Duodenal mucosa (tissue), 2 donors: ENCODE results near the gene ICAM3.
A peak's percentile ranks its signal among the peaks of the same experiment; 100 is the strongest.
"Not testable (repeated sequence)": the region's sequence is repeated elsewhere in the genome, so short reads cannot be mapped to it uniquely, and the experiment has no call there.

Experiments used
- H3K27ac ChIP-seq: one replicate; pipeline ENCODE4 v1.7.0; 2013; ENCODE audit warnings: low read depth, low read length
- H3K27me3 ChIP-seq, 2 donors: one replicate each; pipeline ENCODE4 v1.7.0; 2013; ENCODE audit warnings: low read length in 2 of 2, control low read depth in 1 of 2; ENCODE audit not compliant: insufficient read depth in 2 of 2, control insufficient read depth in 1 of 2
- H3K36me3 ChIP-seq, 2 donors: one replicate each; pipeline ENCODE4 v1.7.0; 2013; ENCODE audit warnings: low read length in 2 of 2, control low read depth in 1 of 2; ENCODE audit not compliant: insufficient read depth in 2 of 2, control insufficient read depth in 1 of 2
- H3K4me1 ChIP-seq, 2 donors: one replicate each; pipeline ENCODE4 v1.7.0; 2013; ENCODE audit warnings: low read length in 2 of 2, control low read depth in 1 of 2; ENCODE audit not compliant: insufficient read depth in 2 of 2, control insufficient read depth in 1 of 2
- H3K4me3 ChIP-seq, 2 donors: one replicate each; pipeline ENCODE4 v1.7.0; 2013; ENCODE audit warnings: low read length in 2 of 2, low read depth in 1 of 2
- H3K9ac ChIP-seq, 2 donors: one replicate each; pipeline ENCODE4 v1.7.0; 2013; ENCODE audit warnings: low read length in 2 of 2, low read depth in 1 of 2
- H3K9me3 ChIP-seq, 2 donors: one replicate each; pipeline ENCODE4 v1.7.0; 2013; ENCODE audit warnings: low read length in 2 of 2, control low read depth in 1 of 2; ENCODE audit not compliant: control insufficient read depth in 1 of 2

ICAM3 gene

GRCh38 chr19:10352764-10353671, 13.6 kb upstream of the ICAM3 start:
- H3K27ac ChIP-seq: peak overlapping the region; percentile 42
- H3K4me1 ChIP-seq: no peaks in the 10 kb centered on the region
- no peaks in the 10 kb centered on the region for H3K27me3 ChIP-seq
- H3K9me3 ChIP-seq: no peaks in the 10 kb centered on the region
- H3K4me3 ChIP-seq: no peak overlapping the region
- H3K9ac ChIP-seq: no peak overlapping the region
- H3K36me3 ChIP-seq: peaks cover 14 to 50% of the 10 kb centered on the region in 2 donors

- no peak overlapping the region for H3K4me3 ChIP-seq
- no peaks in the 10 kb centered on the region for H3K9me3 ChIP-seq
- no peaks in the 10 kb centered on the region for H3K27me3 ChIP-seq
- H3K27ac ChIP-seq: no peak overlapping the region
- H3K4me1 ChIP-seq: no peaks in the 10 kb centered on the region
- peaks cover 0 to 8% of the 10 kb centered on the region in 2 donors for H3K36me3 ChIP-seq
- no peak overlapping the region for H3K9ac ChIP-seq
Measured at GRCh38 chr19:10346509-10346908, 7.1 kb upstream of the ICAM3 start.

- H3K4me3 ChIP-seq: no peak overlapping the region
- no peaks in the 10 kb centered on the region for H3K4me1 ChIP-seq
- no peak overlapping the region for H3K27ac ChIP-seq
- H3K9me3 ChIP-seq: no peaks in the 10 kb centered on the region
- H3K9ac ChIP-seq: no peak overlapping the region
- no peaks in the 10 kb centered on the region for H3K36me3 ChIP-seq
- H3K27me3 ChIP-seq: no peaks in the 10 kb centered on the region
Measured at GRCh38 chr19:10344780-10345179, 5.4 kb upstream of the ICAM3 start.

- Histone ChIP-seq H3K4me3 (no peak overlapping the region), H3K27ac (no peak overlapping the region), H3K27me3 (no peaks in the 10 kb centered on the region), H3K9me3 (no peaks in the 10 kb centered on the region), H3K36me3 (no peaks in the 10 kb centered on the region), H3K4me1 (peaks cover 0 to 4% of the 10 kb centered on the region in 2 donors), H3K9ac (no peak overlapping the region)
Measured at GRCh38 chr19:10343495-10343894, 4.1 kb upstream of the ICAM3 start.

- peaks cover 0 to 8% of the 10 kb centered on the region in 2 donors for H3K4me1 ChIP-seq
- H3K27ac ChIP-seq: no peak overlapping the region
- H3K27me3 ChIP-seq: no peaks in the 10 kb centered on the region
- H3K9me3 ChIP-seq: no peaks in the 10 kb centered on the region
- no peaks in the 10 kb centered on the region for H3K36me3 ChIP-seq
- H3K4me3 ChIP-seq: peak overlapping the region in 1 of 2 donors; percentile 60
- no peak overlapping the region for H3K9ac ChIP-seq
Measured at GRCh38 chr19:10339977-10340376, 553 bp upstream of the ICAM3 start.

- Histone ChIP-seq H3K27ac (no peak overlapping the region), H3K36me3 (no peaks in the 10 kb centered on the region), H3K27me3 (no peaks in the 10 kb centered on the region), H3K4me1 (peaks cover 6 to 16% of the 10 kb centered on the region in 2 donors), H3K9me3 (no peaks in the 10 kb centered on the region), H3K4me3 (peak overlapping the region; percentile 60 to 66), H3K9ac (peak overlapping the region; percentile 55 to 63)
Measured at GRCh38 chr19:10338940-10339339, 484 bp downstream of the ICAM3 start.

DNA sequence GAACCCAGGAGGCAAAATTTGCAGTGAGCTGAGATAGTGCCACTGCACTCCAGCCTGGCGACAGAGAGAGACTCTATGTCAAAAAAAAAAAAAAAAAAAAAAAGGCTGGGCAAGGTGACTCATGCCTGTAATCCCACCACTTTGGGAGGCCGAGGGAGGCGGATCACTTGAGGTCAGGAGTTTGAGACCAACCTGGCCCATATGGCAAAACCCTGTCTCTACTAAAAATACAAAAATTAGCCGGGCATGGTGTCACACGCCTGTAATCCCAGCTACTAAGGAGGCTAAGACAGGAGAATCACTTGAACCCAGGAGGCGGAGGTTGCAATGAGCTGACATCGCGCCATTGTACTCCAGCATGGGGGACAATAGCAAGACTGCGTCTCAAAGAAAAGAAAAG, 2.7 kb downstream of the ICAM3 start:
- peaks cover 18 to 32% of the 10 kb centered on the region in 2 donors for H3K4me1 ChIP-seq
- not testable (repeated sequence) for H3K36me3 ChIP-seq, H3K27me3 ChIP-seq, H3K27ac ChIP-seq, H3K9me3 ChIP-seq, H3K4me3 ChIP-seq, H3K9ac ChIP-seq

DNA sequence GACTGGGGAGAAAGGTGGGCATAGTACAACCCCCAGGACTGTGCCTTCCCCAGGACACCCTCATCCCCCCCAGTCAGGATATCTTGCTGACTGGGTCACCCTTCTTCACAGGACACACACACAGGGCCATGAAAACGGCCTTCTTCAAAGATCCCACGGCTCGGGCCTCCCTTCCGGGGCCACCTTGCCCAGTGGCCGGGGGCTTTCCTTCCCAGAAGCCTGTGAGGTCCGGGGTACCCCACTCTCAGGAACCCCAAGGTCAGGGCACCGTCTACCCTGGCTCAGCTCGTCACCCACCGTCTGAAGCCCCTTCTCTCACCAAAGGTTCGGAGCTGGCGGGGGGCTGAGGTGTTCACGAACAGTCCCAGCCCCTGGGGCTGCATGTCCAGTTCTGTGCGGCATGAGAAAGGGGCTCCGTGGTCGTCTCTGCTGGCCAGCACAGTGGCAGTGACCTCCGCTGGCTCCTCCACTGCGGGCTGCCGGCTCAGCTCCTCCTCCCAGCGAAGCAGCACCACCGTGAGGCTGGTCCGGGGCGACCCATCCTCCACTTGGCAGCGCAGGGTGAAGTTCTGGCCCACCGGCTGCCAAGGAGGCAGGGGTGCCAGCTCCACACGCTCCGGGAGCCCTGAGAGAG, 4.0 kb downstream of the ICAM3 start:
- no peak overlapping the region for H3K27ac ChIP-seq
- H3K4me3 ChIP-seq: peak overlapping the region in 1 of 2 donors; percentile 90
- H3K9ac ChIP-seq: no peak overlapping the region

GRCh38 chr19:10334588-10335351, 4.7 kb downstream of the ICAM3 start:
- Histone ChIP-seq H3K9me3 (no peaks in the 10 kb centered on the region), H3K27me3 (no peaks in the 10 kb centered on the region), H3K36me3 (peaks cover 6 to 10% of the 10 kb centered on the region in 2 donors), H3K4me3 (peak overlapping the region; percentile 90 to 98), H3K9ac (peak overlapping the region; percentile 53 to 60), H3K4me1 (peaks cover 20 to 36% of the 10 kb centered on the region in 2 donors), H3K27ac (peak overlapping the region; percentile 70)

More for the DNA sequence above, 4.0 kb downstream of the ICAM3 start:
- no peaks in the 10 kb centered on the region for H3K27me3 ChIP-seq
- H3K9me3 ChIP-seq: no peaks in the 10 kb centered on the region
- H3K4me1 ChIP-seq: peaks cover 20 to 36% of the 10 kb centered on the region in 2 donors
- peaks cover 3% of the 10 kb centered on the region in 2 donors for H3K36me3 ChIP-seq
